ENCODE measurements around the gene IMMP1L.

- TF ChIP-seq CTCF (IDR thresholded peaks at IDR 0.05) (no peak), ZFX (IDR thresholded peaks at IDR 0.05; ENCODE audit: borderline replicate concordance) (no peak)
Observed at GRCh38 chr11:31529701-31530100, 20.3 kb upstream of the IMMP1L start.

Data from 22Rv1 (cell line).